Hepatocyte (in vitro differentiated cells): Measurements from ENCODE around the gene IFNGR2. TPM values are rescaled to one million over a fixed set of nuclear protein-coding genes. Genes with fewer than 3 reads are reported as not detected.
A peak's percentile ranks its signal among the peaks of the same experiment; 100 is the strongest.
"Not testable (repeated sequence)": the region's sequence is repeated elsewhere in the genome, so short reads cannot be mapped to it uniquely, and the experiment has no call there.

ENCODE experiments used
- DNase-seq: peaks from one replicate; pipeline ENCODE4 v3.0.0-alpha.2; 2016; ENCODE audit warnings: low spot score
- H2AFZ ChIP-seq: fragments of 200-600 bp; sonication (generic); 2 replicates; pipeline ENCODE4 v1.6.0; 2016; ENCODE audit warnings: antibody characterized with exemption, mild to moderate bottlenecking
- H3K27ac ChIP-seq: fragments of 200-600 bp; sonication (generic); 2 replicates; pipeline ENCODE4 v1.5.1; 2016; ENCODE audit warnings: mild to moderate bottlenecking
- H3K27me3 ChIP-seq: fragments of 200-600 bp; sonication (generic); 2 replicates; pipeline ENCODE4 v1.6.1; 2016
- H3K36me3 ChIP-seq: fragments of 200-600 bp; sonication (generic); replicated peaks from 2 replicates; pipeline ENCODE4 v1.5.1; 2016; ENCODE audit warnings: low read depth; ENCODE audit not compliant: insufficient read depth
- H3K4me1 ChIP-seq: fragments of 200-600 bp; sonication (generic); 2 replicates; pipeline ENCODE4 v1.5.1; 2016; ENCODE audit warnings: mild to moderate bottlenecking, moderate library complexity; ENCODE audit not compliant: insufficient read depth
- H3K4me2 ChIP-seq: fragments of 200-600 bp; sonication (generic); 2 replicates; pipeline ENCODE4 v1.6.0; 2016
- H3K4me3 ChIP-seq: fragments of 200-600 bp; sonication (generic); 2 replicates; pipeline ENCODE4 v1.5.1; 2016; ENCODE audit warnings: mild to moderate bottlenecking
- H3K79me2 ChIP-seq: fragments of 200-600 bp; sonication (generic); 2 replicates; pipeline ENCODE4 v1.6.0; 2017; ENCODE audit warnings: mild to moderate bottlenecking
- H3K9me2 ChIP-seq: fragments of 200-600 bp; sonication (generic); replicated peaks from 2 replicates; pipeline ENCODE4 v1.6.0; 2017; ENCODE audit warnings: mild to moderate bottlenecking; ENCODE audit not compliant: insufficient read depth
- H3K9me3 ChIP-seq: fragments of 200-600 bp; sonication (generic); 2 replicates; pipeline ENCODE4 v1.5.1; 2016; ENCODE audit warnings: low read depth, mild to moderate bottlenecking
- H4K20me1 ChIP-seq: fragments of 200-600 bp; sonication (generic); 2 replicates; pipeline ENCODE4 v1.6.0; 2016; ENCODE audit warnings: mild to moderate bottlenecking; ENCODE audit not compliant: insufficient read depth, poor library complexity, severe bottlenecking
- EZH2 ChIP-seq: fragments of 200-600 bp; sonication (generic); IDR thresholded peaks from 2 replicates; pipeline ENCODE4 v1.6.1; 2016; ENCODE audit warnings: antibody characterized with exemption, mild to moderate bottlenecking, borderline replicate concordance
- EZH2phosphoT487 ChIP-seq: fragments of 200-600 bp; sonication (generic); IDR thresholded peaks from one replicate; pipeline ENCODE4 v1.6.1; 2018; ENCODE audit warnings: antibody characterized with exemption, mild to moderate bottlenecking, low read depth, moderate library complexity; ENCODE audit not compliant: unreplicated experiment, severe bottlenecking
- WGBS: methylation state at CpG from one replicate; pipeline ENCODE4 v1.1.6; 2016; ENCODE audit warnings: low lambda C conversion rate; ENCODE audit errors: missing lambda C conversion rate; 5-methylcytosine and 5-hydroxymethylcytosine counted together
- polyA plus RNA-seq: library from polyadenylated mRNA; unstranded; fragments of >200 nt; fragmentation: Nextera tagmentation; extraction: Ambion mirVana; gene quantifications from 2 replicates; pipeline ENCODE4 v1.2.1, GENCODE V29; 2016
- total RNA-seq: library from RNA; depleted of rRNA; stranded (reverse); fragments of >200 nt; gene quantifications from 2 replicates; pipeline ENCODE4 v1.2.3, GENCODE V29; 2014
- TF ChIP-seq, protein P1 (sequence below): fragments of 200-600 bp; sonication (generic); IDR thresholded peaks from 2 replicates; pipeline ENCODE4 v1.5.1; 2016; ENCODE audit warnings: antibody characterized with exemption, mild to moderate bottlenecking; ENCODE audit not compliant: poor library complexity

Gene IFNGR2
- total and polyA plus RNA-seq, 2 experiments from 2014 or later = 53.4 to 66.7 TPM

DNA sequence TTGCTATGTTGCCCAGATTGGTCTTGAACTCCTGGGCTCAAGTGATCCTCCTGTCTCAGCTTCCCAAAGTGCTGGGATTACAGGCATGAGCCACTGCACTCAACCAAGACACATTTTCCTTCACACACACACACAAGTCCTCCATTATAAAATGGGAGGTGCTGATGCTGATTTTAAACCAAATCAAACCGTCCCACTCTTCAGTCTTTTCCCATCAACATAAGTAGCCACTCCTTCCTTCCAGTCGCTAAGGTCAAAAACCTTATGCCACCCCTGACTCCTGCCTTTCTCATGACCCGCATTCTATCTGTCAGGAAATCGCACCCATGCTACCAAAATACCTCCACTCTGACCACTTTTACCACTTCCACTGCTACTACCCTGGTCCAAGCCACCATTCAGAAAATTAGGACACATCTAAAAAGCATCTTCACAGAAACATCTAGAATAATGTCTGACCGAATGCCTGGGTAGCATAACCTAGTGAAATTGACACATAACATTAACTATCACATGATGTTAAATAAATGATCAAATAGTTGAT, 28.0 kb upstream of the IFNGR2 start:
- Histone ChIP-seq H3K36me3 (no peaks in the 10 kb centered on the region), H3K79me2 (no peaks in the 10 kb centered on the region), H3K4me1 (peaks cover 3% of the 10 kb centered on the region), H4K20me1 (no peaks in the 10 kb centered on the region), H2AFZ (no peak overlapping the region), H3K9me2 (no peaks in the 10 kb centered on the region), H3K4me2 (no peak overlapping the region), H3K27me3 (no peaks in the 10 kb centered on the region), H3K4me3 (no peak overlapping the region), H3K27ac (no peak overlapping the region), H3K9me3 (no peaks in the 10 kb centered on the region)
- TF ChIP-seq EZH2 (no peak), EZH2phosphoT487 (no peak)
- TF ChIP-seq, protein P1, sequence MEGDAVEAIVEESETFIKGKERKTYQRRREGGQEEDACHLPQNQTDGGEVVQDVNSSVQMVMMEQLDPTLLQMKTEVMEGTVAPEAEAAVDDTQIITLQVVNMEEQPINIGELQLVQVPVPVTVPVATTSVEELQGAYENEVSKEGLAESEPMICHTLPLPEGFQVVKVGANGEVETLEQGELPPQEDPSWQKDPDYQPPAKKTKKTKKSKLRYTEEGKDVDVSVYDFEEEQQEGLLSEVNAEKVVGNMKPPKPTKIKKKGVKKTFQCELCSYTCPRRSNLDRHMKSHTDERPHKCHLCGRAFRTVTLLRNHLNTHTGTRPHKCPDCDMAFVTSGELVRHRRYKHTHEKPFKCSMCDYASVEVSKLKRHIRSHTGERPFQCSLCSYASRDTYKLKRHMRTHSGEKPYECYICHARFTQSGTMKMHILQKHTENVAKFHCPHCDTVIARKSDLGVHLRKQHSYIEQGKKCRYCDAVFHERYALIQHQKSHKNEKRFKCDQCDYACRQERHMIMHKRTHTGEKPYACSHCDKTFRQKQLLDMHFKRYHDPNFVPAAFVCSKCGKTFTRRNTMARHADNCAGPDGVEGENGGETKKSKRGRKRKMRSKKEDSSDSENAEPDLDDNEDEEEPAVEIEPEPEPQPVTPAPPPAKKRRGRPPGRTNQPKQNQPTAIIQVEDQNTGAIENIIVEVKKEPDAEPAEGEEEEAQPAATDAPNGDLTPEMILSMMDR = no peak
- 82% methylated on average over 5 of the region's 5 CpGs for WGBS
- DNase-seq = no peak

DNA sequence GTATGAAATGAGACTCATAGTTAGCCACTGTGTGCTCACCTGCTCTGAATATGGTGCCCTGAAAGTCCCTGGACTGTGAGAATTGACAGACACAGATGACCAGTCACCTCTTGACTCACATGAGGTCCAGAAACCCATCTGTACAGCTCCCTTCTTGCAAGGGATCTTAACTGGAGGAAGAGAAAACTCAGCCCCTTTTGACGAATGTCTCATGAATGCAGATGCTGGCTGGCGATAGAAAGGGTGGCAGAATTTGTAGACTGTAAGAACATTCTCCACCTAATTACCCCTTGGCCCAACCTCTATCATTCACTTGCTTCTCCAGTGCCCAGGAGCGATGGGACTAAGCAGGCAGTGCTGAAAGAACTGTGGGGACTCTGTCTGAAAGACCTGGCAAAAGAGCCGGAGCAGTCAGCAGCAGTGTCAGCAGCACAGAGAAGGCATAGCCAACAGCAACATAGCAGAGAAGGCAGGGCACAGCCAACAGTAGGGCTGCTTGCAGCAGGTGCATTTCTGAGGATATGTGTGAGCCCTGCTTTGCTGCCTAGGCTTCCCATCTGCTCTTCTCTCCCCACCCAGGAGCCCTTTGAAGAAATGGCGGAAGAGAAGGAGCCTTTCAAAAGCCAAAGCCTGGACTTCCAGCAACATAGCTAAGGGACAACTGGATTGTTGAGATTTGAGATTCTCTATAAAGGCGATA, 25.8 kb upstream of the IFNGR2 start:
- no peaks in the 10 kb centered on the region for H3K9me3 ChIP-seq
- H2AFZ ChIP-seq = no peak overlapping the region
- H3K79me2 ChIP-seq = no peaks in the 10 kb centered on the region
- H3K4me1 ChIP-seq = peaks cover 4% of the 10 kb centered on the region
- H3K27ac ChIP-seq = no peak overlapping the region
- no peak for TF ChIP-seq EZH2
- WGBS = 92% methylated on average over 6 of the region's 6 CpGs
- H3K9me2 ChIP-seq = no peaks in the 10 kb centered on the region
- H3K4me3 ChIP-seq = no peak overlapping the region
- H3K4me2 ChIP-seq = no peak overlapping the region
- no peaks in the 10 kb centered on the region for H3K36me3 ChIP-seq
- H4K20me1 ChIP-seq = no peaks in the 10 kb centered on the region
- DNase-seq = no peak
- no peaks in the 10 kb centered on the region for H3K27me3 ChIP-seq

DNA sequence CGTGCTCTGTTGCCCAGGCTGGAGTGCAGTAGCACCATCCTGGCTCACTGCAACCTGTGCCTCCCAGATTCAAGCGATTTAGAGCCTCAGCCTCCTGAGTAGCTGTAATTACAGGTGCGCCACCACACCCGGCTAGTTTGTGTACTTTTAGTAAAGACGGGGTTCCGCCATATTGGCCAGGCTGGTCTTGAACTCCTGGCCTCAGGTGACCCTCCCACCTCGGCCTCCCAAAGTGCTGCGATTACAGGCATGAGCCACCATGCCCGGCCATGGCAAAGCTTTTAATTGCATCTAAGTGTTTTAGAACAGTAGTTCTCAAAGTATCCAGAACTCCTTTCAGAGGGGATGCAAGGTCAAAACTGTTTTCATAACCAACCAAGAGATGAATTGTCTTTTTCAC, 25.1 kb upstream of the IFNGR2 start:
- TF ChIP-seq EZH2 (no peak), EZH2phosphoT487 (no peak)
- TF ChIP-seq, protein P1 = no peak
- DNase-seq = no peak
- H3K9me3 ChIP-seq = no peaks in the 10 kb centered on the region
- 92% methylated on average over 9 of the region's 9 CpGs for WGBS
- no peak overlapping the region for H3K27ac ChIP-seq
- H3K4me1 ChIP-seq = peaks cover 4% of the 10 kb centered on the region
- no peaks in the 10 kb centered on the region for H4K20me1 ChIP-seq
- H3K79me2 ChIP-seq = no peaks in the 10 kb centered on the region
- no peak overlapping the region for H3K4me2 ChIP-seq
- H3K36me3 ChIP-seq = no peaks in the 10 kb centered on the region
- no peak overlapping the region for H2AFZ ChIP-seq
- no peaks in the 10 kb centered on the region for H3K27me3 ChIP-seq
- no peaks in the 10 kb centered on the region for H3K9me2 ChIP-seq
- no peak overlapping the region for H3K4me3 ChIP-seq

DNA sequence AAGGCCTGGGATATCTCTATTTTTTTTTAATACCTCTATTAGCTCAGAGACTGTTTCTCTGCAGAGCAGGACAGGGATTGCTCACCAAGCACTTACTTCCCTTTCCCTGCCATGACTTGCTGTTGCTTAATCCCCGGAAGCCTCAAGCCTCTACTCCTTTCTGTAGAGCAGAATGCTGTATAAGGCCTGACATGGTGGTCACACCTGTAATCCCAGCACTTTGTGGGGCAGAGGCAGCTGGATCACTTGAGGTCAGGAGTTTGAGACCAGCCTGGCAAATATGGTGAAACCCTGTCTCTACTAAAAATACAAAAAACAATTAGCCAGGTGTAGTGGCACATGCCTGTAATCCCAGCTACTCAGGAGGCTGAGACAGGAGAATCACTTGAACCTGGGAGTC, 23.3 kb upstream of the IFNGR2 start:
- WGBS = 67% methylated on average over 1 of the region's 1 CpG
- not testable (repeated sequence) for H3K79me2 ChIP-seq, H3K36me3 ChIP-seq, H3K9me2 ChIP-seq, H2AFZ ChIP-seq, H3K27me3 ChIP-seq, H3K4me2 ChIP-seq, H3K9me3 ChIP-seq, H3K4me1 ChIP-seq, H4K20me1 ChIP-seq, H3K4me3 ChIP-seq
- peak; percentile 32 for DNase-seq
- H3K27ac ChIP-seq = peak overlapping the region; percentile 76
